Fibroblast of peridontal ligament (primary cell): ENCODE data around the gene PLXNC1.

Experiments used
- DNase-seq: peaks from one replicate; pipeline ENCODE4 v3.0.0-alpha.2; 2010; ENCODE audit errors: extremely low read depth

The PLXNC1 gene

GRCh38 chr12:94147991-94148738, at the start of gene PLXNC1:
TSS of gene PLXNC1 (plus strand) at chr12:94148577. CDS start at chr12:94148972, 395 bp downstream.
- DNase-seq: peak; percentile 28

DNA sequence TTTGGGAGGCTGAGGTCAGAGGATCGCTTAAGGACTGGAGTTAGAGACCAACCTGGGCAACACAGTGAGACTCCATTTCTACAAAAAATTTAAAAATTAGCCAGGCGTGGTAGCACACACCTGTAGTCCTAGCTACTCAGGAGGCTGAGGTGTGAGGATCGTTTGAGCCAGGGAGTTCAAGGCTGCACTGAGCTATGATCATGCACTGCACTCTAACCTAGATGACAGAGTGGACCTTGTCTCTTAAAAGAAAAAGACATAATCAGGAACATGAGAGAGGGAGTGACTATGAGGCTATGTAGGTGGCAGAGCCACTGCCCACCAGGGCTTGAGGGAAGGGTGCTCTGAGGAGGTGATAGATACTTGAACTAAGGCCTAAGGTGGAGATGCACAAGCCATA, 49.2 kb upstream of the PLXNC1 start:
- no peak for DNase-seq

GRCh38 chr12:94099632-94100031, 48.7 kb upstream of the PLXNC1 start:
- DNase-seq: no peak

DNA sequence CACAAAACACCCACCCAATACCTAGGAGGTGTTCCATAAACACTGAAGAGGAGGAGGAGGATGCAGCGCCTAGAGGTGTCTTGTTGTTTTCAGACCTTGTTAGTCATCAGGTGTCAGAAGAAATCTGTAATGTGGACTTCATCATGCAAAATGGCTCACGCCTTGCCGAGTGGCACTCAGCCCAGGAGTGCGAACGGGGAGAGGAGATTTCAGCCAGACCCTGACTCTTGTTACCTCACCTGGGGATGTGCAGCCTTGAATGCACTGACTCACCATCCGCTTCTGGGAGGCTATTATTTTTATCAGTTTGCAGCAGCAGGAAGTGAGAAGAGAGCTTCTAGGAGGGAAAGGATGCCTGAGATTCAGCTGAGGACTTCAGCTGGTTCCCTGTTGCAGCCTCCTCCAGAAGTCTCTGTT, 48.2 kb upstream of the PLXNC1 start:
- DNase-seq: no peak

- peak; percentile 68 for DNase-seq
Measured at GRCh38 chr12:94100990-94101737, 47.2 kb upstream of the PLXNC1 start.

GRCh38 chr12:94101738-94102660, 46.4 kb upstream of the PLXNC1 start:
- peak; percentile 92 for DNase-seq

GRCh38 chr12:94103986-94104385, 44.4 kb upstream of the PLXNC1 start:
- DNase-seq: no peak

- no peak for DNase-seq
Measured at GRCh38 chr12:94107910-94108309, 40.5 kb upstream of the PLXNC1 start.

DNA sequence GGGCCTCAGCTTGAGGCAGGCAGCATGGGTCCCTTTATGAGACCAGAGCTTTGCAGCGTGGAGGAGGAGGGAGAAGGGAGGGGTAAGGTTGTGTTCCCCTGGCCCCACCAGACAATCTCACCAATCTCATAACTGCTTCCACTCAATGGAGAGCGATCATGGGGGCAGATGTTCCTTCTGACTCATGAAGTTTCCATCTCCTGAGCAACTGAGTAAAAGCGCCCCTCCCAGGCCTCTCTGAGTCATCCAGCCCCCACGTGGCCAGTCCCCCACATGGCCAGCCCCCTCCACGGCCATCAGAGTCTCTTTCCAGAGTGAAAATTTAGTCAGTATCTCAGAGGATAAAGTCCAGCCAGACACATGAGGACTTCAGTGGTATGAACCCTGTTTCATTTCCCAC, 39.2 kb upstream of the PLXNC1 start:
- peak; percentile 49 for DNase-seq

GRCh38 chr12:94110258-94110657, 38.1 kb upstream of the PLXNC1 start:
- no peak for DNase-seq

- no peak for DNase-seq
Measured at GRCh38 chr12:94111302-94111701, 37.1 kb upstream of the PLXNC1 start.

DNA sequence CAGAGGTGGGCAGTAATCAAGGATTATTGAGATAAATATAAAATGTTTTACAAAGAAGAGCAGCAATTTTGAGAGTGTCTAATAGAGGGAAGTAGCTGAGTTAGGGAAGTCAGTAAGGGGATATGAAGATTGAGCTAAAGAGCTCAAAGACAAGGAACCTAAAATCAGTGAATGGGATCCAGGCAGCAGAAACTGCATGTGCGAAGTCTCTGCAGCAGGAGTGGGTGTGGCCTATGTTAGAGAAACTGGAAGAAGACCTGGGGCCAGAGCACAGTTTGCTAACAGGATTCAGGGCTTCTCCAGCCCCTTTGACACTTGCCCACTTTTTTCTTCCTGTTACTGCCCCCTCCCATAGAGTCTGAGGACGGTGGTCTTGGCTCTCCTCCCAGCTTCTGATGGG, 36.3 kb upstream of the PLXNC1 start:
- DNase-seq: no peak

DNA sequence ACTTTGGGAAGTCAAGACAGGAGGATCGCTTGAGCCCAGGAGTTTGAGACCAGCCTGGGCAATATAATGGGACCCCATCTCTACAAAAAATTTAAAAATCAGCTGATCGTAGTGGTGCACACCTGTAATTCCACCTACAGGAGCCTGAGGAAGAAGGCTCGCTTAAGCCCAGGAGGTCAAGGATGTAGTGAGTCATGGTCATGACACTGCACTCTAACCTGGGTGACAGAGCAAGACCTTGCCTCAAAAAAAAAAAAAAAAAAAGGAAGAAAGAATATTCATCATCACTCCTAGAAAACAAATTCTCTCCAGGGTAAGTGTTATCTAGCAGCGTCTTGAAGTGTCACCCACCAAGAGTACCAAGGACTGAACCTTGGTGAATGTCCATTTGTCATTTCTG, 34.2 kb upstream of the PLXNC1 start:
- DNase-seq: no peak

- no peak for DNase-seq
Measured at GRCh38 chr12:94116191-94116590, 32.2 kb upstream of the PLXNC1 start.

- no peak for DNase-seq
Measured at GRCh38 chr12:94121886-94122285, 26.5 kb upstream of the PLXNC1 start.

- no peak for DNase-seq
Measured at GRCh38 chr12:94122591-94122990, 25.8 kb upstream of the PLXNC1 start.

DNA sequence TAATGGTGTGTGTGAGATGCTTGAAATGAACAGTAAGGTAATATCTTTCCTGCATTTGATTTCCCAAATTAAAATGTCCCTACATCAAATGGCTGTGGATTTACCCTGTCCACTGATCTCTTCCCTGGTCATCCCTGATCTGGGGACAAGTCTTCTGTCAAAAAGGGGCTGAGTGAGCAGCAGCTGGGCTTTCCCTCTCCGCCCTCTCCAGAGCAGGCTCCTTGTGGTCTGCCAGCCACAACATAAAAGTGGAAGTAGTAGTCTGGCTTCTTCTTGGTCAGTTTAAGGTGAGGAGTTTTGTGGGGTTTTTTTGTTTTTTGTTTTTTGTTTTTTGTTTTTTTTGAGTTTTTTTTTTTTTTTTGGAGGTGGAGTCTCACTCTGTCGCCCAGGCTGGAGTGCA, 25.2 kb upstream of the PLXNC1 start:
- DNase-seq: no peak

DNA sequence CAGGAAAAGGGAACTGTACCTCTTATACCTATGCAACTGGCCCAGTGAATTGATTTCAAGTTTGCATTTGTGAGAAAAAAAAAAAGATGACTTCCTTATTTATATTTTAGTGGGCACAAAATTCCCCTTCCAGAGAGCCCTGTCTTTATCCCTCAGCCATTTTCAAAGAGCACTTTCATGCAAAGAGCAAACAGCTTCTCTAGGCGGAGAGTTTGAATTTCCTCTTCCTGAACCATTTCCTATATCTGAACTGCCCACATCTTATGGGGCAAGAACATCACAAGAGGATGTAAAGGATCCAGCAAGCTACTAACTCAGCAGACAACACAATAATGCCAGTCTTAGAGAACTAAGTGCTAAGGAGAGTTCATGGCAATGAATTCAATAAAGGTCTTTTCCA, 22.3 kb upstream of the PLXNC1 start:
- DNase-seq: no peak

- DNase-seq: no peak
Measured at GRCh38 chr12:94127239-94128131, 20.9 kb upstream of the PLXNC1 start.

DNA sequence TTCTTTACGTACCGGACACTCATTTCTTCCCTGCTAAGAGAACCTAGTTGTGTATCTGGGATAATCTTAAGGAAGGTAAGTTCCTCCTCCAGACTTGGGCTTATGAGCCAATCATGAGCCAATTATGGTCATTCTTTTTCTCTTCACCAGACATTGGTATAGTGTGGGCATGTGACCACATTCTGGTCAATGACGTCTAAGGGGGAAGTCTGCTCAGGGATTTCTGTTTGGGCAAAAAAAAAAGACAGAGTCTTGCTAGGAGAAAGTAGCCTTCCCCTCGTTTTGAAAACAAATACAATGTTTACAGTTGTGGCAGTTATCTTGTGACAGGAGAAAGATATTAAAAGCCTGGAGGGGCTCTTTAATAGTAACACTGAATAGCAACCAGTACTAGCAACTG, 20.1 kb upstream of the PLXNC1 start:
- no peak for DNase-seq
